KOPT-K1 (cell line): ENCODE measurements around the gene PCDHA1.

Experiments
- H3K27ac ChIP-seq: fragments of 200-600 bp; sonication (generic); 2 replicates; pipeline ENCODE4 v1.5.1; 2016; ENCODE audit warnings: antibody characterized with exemption, mild to moderate bottlenecking, low read depth, low read length; ENCODE audit not compliant: poor library complexity, severe bottlenecking
- H3K36me3 ChIP-seq: fragments of 200-600 bp; sonication (generic); 2 replicates; pipeline ENCODE4 v1.5.1; 2017; ENCODE audit warnings: antibody characterized with exemption, mild to moderate bottlenecking, low read length, moderate library complexity; ENCODE audit not compliant: insufficient read depth
- H3K9me3 ChIP-seq: fragments of 200-600 bp; sonication (generic); 2 replicates; pipeline ENCODE4 v1.5.1; 2017; ENCODE audit warnings: antibody characterized with exemption, low read length, mild to moderate bottlenecking; ENCODE audit not compliant: insufficient read depth, poor library complexity, severe bottlenecking

Gene PCDHA1

GRCh38 chr5:141050622-141051520 lies 264.9 kb downstream of the PCDHA1 start, which contains the start of gene PCDHB1:
Gene PCDHB1, plus strand, starts transcription at chr5:141051374. Its CDS starts 97 bp downstream, at chr5:141051471.
- no peak within 1 kb of the TSS for H3K27ac ChIP-seq
- no peaks in the 10 kb centered on the region for H3K36me3 ChIP-seq
- H3K9me3 ChIP-seq: no peaks in the 10 kb centered on the region

GRCh38 chr5:141051521-141051866 lies 265.6 kb downstream of the PCDHA1 start:
- no peaks in the 10 kb centered on the region for H3K36me3 ChIP-seq
- H3K27ac ChIP-seq: no peak overlapping the region
- no peaks in the 10 kb centered on the region for H3K9me3 ChIP-seq
